ENCODE data around the gene ELMO1. TPM values are rescaled to one million over a fixed set of nuclear protein-coding genes. Genes with fewer than 3 reads are reported as not detected.

The ELMO1 gene
- total RNA-seq, 2 donors from 2014 or later, result 10.9 to 56.0 TPM

DNA sequence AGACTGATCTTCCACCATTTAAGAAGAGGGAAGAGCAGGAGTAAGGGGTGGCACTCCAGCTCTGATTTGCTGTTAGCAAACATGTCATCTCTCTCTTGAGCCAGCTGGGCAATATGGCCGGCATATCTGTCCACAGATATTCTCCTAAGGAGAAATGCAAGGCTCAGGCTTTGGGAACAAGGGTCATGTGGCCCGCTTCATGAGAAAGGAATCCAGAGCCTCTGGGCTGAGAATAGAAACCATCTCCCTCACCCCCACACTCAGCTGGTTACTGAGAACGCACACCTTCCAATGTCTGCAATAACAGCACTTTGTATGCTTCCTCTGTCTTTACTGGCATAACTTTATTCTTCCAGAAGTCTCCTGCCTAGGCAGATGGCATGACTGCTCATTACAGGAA, 171.2 kb downstream of the ELMO1 start:
- DNase-seq (no peak), ATAC-seq (no peak)
- H3K9me3 ChIP-seq, result no peaks in the 10 kb centered on the region
- intact Hi-C loops (cut with DNase I), result no loop called here
- no peaks in the 10 kb centered on the region for H3K27me3 ChIP-seq
- no peaks in the 10 kb centered on the region for H3K4me1 ChIP-seq
- no peaks in the 10 kb centered on the region for H3K36me3 ChIP-seq (replicated peaks in 1 of 2; ENCODE audit: insufficient read depth in 1 of 2, low read depth in 2 of 2)
- 87 to 95% methylated on average over 3 of the region's 3 CpGs for WGBS, 2 donors
- no peak for TF ChIP-seq POLR2A (IDR thresholded peaks at IDR 0.05)
- TF ChIP-seq, protein P1, sequence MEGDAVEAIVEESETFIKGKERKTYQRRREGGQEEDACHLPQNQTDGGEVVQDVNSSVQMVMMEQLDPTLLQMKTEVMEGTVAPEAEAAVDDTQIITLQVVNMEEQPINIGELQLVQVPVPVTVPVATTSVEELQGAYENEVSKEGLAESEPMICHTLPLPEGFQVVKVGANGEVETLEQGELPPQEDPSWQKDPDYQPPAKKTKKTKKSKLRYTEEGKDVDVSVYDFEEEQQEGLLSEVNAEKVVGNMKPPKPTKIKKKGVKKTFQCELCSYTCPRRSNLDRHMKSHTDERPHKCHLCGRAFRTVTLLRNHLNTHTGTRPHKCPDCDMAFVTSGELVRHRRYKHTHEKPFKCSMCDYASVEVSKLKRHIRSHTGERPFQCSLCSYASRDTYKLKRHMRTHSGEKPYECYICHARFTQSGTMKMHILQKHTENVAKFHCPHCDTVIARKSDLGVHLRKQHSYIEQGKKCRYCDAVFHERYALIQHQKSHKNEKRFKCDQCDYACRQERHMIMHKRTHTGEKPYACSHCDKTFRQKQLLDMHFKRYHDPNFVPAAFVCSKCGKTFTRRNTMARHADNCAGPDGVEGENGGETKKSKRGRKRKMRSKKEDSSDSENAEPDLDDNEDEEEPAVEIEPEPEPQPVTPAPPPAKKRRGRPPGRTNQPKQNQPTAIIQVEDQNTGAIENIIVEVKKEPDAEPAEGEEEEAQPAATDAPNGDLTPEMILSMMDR (IDR thresholded peaks at IDR 0.05), result no peak
- H3K27ac ChIP-seq, result no peak overlapping the region
- no peak overlapping the region for H3K4me3 ChIP-seq

DNA sequence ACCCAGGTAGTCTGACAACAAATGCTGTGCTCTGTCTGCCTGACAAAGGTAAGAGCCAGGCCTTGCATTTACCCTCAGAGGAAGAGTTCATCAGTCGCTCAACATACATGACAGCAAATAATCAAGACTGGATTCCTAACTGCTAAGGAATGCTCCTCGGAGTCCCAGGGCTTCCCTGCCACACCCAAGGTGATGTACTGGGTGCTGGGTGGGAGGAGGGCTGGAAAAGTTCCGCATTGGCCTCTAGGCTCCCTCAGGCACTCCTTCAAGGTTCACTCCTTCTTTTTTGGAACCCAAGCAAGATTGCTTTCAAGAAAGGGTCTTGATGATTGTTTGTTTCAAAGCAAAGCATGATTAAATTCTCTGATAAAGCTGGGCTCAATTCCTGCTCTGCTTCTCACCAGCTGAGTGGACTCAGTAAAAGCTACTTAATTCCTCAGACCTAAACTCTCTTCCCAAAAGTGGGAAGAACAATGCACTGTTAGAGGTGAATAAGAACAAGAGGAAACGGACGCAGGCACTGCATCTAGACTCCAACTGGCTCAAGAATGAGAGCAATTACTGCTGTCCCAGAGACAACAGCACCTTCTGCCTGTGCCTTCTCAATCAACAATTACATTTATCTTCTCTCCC, 173.5 kb downstream of the ELMO1 start:
- Histone ChIP-seq H3K4me1 (no peaks in the 10 kb centered on the region), H3K4me3 (no peak overlapping the region), H3K9me3 (no peaks in the 10 kb centered on the region), H3K27me3 (no peaks in the 10 kb centered on the region), H3K36me3 (replicated peaks in 1 of 2; ENCODE audit: insufficient read depth in 1 of 2, low read depth in 2 of 2) (no peaks in the 10 kb centered on the region), H3K27ac (no peak overlapping the region)
- 75 to 76% methylated on average over 5 of the region's 5 CpGs for WGBS, 2 donors
- TF ChIP-seq, protein P1 (IDR thresholded peaks at IDR 0.05), result no peak
- TF ChIP-seq POLR2A (IDR thresholded peaks at IDR 0.05), result no peak
- DNase-seq, result no peak
- intact Hi-C loops (cut with DNase I), result no loop called here
- no peak for ATAC-seq

DNA sequence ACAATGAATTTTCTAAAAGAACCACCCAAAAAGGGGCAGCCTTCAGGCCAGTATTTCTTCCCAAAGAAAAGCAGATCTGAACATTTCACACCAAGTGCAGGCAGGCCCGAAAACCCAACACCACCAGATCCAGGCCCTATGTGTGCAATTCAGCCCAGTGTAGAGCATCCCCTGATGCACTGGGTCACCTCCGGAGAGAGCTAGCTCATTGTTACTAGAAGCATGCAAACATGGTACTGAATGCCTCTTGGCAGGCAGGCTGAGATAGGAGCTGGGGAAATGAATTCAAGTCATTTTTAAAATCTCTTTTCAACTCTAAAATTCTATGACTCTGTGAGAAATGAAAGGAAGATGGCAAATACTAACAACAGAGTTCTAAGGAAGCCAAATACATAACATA, 174.8 kb downstream of the ELMO1 start:
- TF ChIP-seq, protein P1 (IDR thresholded peaks at IDR 0.05), result no peak
- TF ChIP-seq POLR2A (IDR thresholded peaks at IDR 0.05), result no peak
- Histone ChIP-seq H3K9me3 (no peaks in the 10 kb centered on the region), H3K27ac (no peak overlapping the region), H3K36me3 (replicated peaks in 1 of 2; ENCODE audit: insufficient read depth in 1 of 2, low read depth in 2 of 2) (no peaks in the 10 kb centered on the region), H3K4me3 (no peak overlapping the region), H3K4me1 (no peaks in the 10 kb centered on the region), H3K27me3 (no peaks in the 10 kb centered on the region)
- intact Hi-C loops (cut with DNase I), result no loop called here
- WGBS, 2 donors, result 64 to 84% methylated on average over 2 of the region's 2 CpGs
- no peak for DNase-seq
- ATAC-seq, result no peak

DNA sequence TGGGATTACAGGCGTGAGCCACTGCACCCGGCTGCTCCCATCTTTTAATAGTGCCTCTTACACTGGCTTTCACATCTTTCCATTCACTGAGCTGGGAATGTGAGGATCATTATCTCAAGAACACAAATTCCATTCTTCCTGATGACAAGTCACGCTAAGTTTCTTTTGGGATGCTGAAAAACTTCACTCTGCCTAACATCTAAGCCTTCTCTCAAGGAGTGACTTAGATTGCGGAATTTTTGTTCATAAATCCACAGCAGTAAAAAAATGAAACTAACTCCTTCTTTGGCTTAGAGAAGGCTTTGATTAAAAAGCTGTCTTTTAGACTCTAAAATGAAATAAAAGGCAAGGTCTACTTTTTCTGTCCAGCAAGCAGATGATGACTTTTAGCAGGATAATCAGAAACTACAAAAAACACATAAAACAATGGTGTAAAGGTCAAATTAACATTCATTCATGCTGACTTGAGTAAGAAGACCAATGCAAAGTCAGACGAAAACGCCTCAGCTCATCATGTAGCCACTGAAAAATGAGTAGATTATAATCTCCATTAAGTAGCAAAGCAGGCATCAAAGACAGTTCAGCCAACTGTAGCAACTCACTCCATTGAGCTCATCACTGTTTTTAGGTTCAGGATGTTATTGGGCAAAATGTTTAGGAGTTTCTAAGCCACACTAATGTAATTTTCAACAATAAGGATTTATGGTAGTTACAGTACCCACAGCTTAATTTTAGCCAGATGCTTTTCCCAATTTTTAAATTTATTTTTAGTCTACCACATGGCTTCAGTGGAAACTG, 178.8 kb downstream of the ELMO1 start:
- Histone ChIP-seq H3K36me3 (replicated peaks in 1 of 2; ENCODE audit: insufficient read depth in 1 of 2, low read depth in 2 of 2) (no peaks in the 10 kb centered on the region), H3K27me3 (no peaks in the 10 kb centered on the region), H3K9me3 (no peaks in the 10 kb centered on the region), H3K4me3 (no peak overlapping the region), H3K4me1 (no peaks in the 10 kb centered on the region), H3K27ac (no peak overlapping the region)
- no peak for TF ChIP-seq POLR2A (IDR thresholded peaks at IDR 0.05)
- TF ChIP-seq, protein P1 (IDR thresholded peaks at IDR 0.05), result no peak
- intact Hi-C loops (cut with DNase I), result no loop called here
- DNase-seq (no peak), ATAC-seq (no peak)
- 78 to 81% methylated on average over 6 of the region's 6 CpGs for WGBS, 2 donors

Measured in body of pancreas (tissue), 4 donors.